Karpas-422 (cell line): ENCODE measurements around the gene APMAP. TPM values are rescaled to one million over a fixed set of nuclear protein-coding genes. Genes with fewer than 3 reads are reported as not detected.
"Not testable (repeated sequence)": the region's sequence is repeated elsewhere in the genome, so short reads cannot be mapped to it uniquely, and the experiment has no call there.

ENCODE experiments used
- DNase-seq: peaks from one replicate; pipeline ENCODE4 v3.0.0-alpha.2; 2015
- H2AFZ ChIP-seq: fragments of 200-600 bp; sonication (generic); 2 replicates; pipeline ENCODE4 v1.6.1; 2014; ENCODE audit warnings: antibody characterized with exemption, low read length, mixed read lengths
- H3K27ac ChIP-seq: fragments of 200-600 bp; sonication (generic); 2 replicates; pipeline ENCODE4 v1.5.1; 2014; ENCODE audit warnings: mild to moderate bottlenecking, low read length, moderate library complexity
- H3K27me3 ChIP-seq: fragments of 200-600 bp; sonication (generic); 2 replicates; pipeline ENCODE4 v1.6.1; 2014; ENCODE audit warnings: low read length, mixed read lengths
- H3K36me3 ChIP-seq: fragments of 200-600 bp; sonication (generic); 2 replicates; pipeline ENCODE4 v1.6.1; 2014; ENCODE audit warnings: low read length, mixed read lengths; ENCODE audit not compliant: insufficient read depth
- H3K4me1 ChIP-seq: fragments of 200-600 bp; sonication (generic); 2 replicates; pipeline ENCODE4 v1.6.1; 2014; ENCODE audit warnings: mild to moderate bottlenecking, low read length, mixed read lengths
- H3K4me2 ChIP-seq: fragments of 200-600 bp; sonication (generic); 2 replicates; pipeline ENCODE4 v1.6.1; 2014; ENCODE audit warnings: low read length, low read depth, mild to moderate bottlenecking; ENCODE audit not compliant: poor library complexity, severe bottlenecking
- H3K4me3 ChIP-seq: fragments of 200-600 bp; sonication (generic); 2 replicates; pipeline ENCODE4 v1.5.1; 2014; ENCODE audit warnings: mild to moderate bottlenecking, antibody characterized with exemption, low read length, mixed read lengths
- H3K79me2 ChIP-seq: fragments of 200-600 bp; sonication (generic); 2 replicates; pipeline ENCODE4 v1.6.1; 2014; ENCODE audit warnings: mild to moderate bottlenecking, low read length, mixed read lengths
- H3K9ac ChIP-seq: fragments of 200-600 bp; sonication (generic); 2 replicates; pipeline ENCODE4 v1.6.0; 2014; ENCODE audit warnings: low read length
- H3K9me2 ChIP-seq: fragments of 200-600 bp; sonication (generic), shearing (Covaris generic); replicated peaks from 2 replicates; pipeline ENCODE4 v1.6.0; 2014; ENCODE audit warnings: mild to moderate bottlenecking, low read length, moderate library complexity; ENCODE audit not compliant: insufficient read depth
- H3K9me3 ChIP-seq: fragments of 300-700, 200-600 bp; sonication (generic); 2 replicates; pipeline ENCODE4 v1.6.1; 2014; ENCODE audit warnings: low read length, mixed read lengths
- H4K20me1 ChIP-seq: fragments of 200-600 bp; sonication (generic); 2 replicates; pipeline ENCODE4 v1.6.1; 2014; ENCODE audit warnings: mild to moderate bottlenecking, antibody characterized with exemption, low read length, low read depth; ENCODE audit not compliant: insufficient read depth
- total RNA-seq: library from RNA; depleted of rRNA; stranded (reverse); fragments of >200 nt; shearing (Covaris generic); gene quantifications from 2 replicates; pipeline ENCODE4 v1.2.3, GENCODE V29; 2014; ENCODE audit warnings: low replicate concordance

The APMAP gene
- total RNA-seq, 1 experiment from 2014 or later: 35.6 TPM

- not testable (repeated sequence) for H3K4me2 ChIP-seq, H3K79me2 ChIP-seq, H3K9ac ChIP-seq, H3K9me2 ChIP-seq, H2AFZ ChIP-seq, H3K36me3 ChIP-seq, DNase-seq, H3K4me3 ChIP-seq, H3K9me3 ChIP-seq, H3K27me3 ChIP-seq, H3K4me1 ChIP-seq, H3K27ac ChIP-seq, H4K20me1 ChIP-seq
These were observed 62.5 kb downstream of the APMAP start for GRCh38 chr20:24929867-24930723.

- DNase-seq, H3K9me3 ChIP-seq, H3K4me2 ChIP-seq: not testable (repeated sequence)
These were observed 63.3 kb downstream of the APMAP start for GRCh38 chr20:24929259-24929658.

GRCh38 chr20:24920706-24921105 lies 71.8 kb downstream of the APMAP start:
- H4K20me1 ChIP-seq, H3K9ac ChIP-seq, H3K36me3 ChIP-seq, H2AFZ ChIP-seq, H3K9me3 ChIP-seq, H3K4me3 ChIP-seq, H3K4me1 ChIP-seq, H3K27ac ChIP-seq, H3K9me2 ChIP-seq, H3K79me2 ChIP-seq, DNase-seq, H3K27me3 ChIP-seq, H3K4me2 ChIP-seq: not testable (repeated sequence)

More at GRCh38 chr20:24929259-24929658, 63.3 kb downstream of the APMAP start:
- not testable (repeated sequence) for H3K9ac ChIP-seq, H3K27ac ChIP-seq, H4K20me1 ChIP-seq, H3K4me3 ChIP-seq, H3K4me1 ChIP-seq, H3K27me3 ChIP-seq, H2AFZ ChIP-seq, H3K79me2 ChIP-seq, H3K9me2 ChIP-seq, H3K36me3 ChIP-seq

GRCh38 chr20:24919665-24920064 lies 72.9 kb downstream of the APMAP start:
- H3K4me1 ChIP-seq, H3K27ac ChIP-seq, H3K9me2 ChIP-seq, H3K36me3 ChIP-seq, DNase-seq, H2AFZ ChIP-seq, H3K9me3 ChIP-seq, H4K20me1 ChIP-seq, H3K79me2 ChIP-seq, H3K27me3 ChIP-seq, H3K4me3 ChIP-seq, H3K9ac ChIP-seq, H3K4me2 ChIP-seq: not testable (repeated sequence)

GRCh38 chr20:24918579-24919566 lies 73.7 kb downstream of the APMAP start:
- no peak overlapping the region for H3K27ac ChIP-seq
- DNase-seq: no peak
- no peak overlapping the region for H3K4me3 ChIP-seq
- H4K20me1 ChIP-seq: no peaks in the 10 kb centered on the region
- no peaks in the 10 kb centered on the region for H3K27me3 ChIP-seq
- no peaks in the 10 kb centered on the region for H3K9me3 ChIP-seq
- H3K9ac ChIP-seq: no peak overlapping the region
- H3K9me2 ChIP-seq: no peaks in the 10 kb centered on the region
- no peak overlapping the region for H3K4me2 ChIP-seq
- H3K4me1 ChIP-seq: peaks cover 4% of the 10 kb centered on the region
- H3K79me2 ChIP-seq: no peaks in the 10 kb centered on the region
- H2AFZ ChIP-seq: no peak overlapping the region
- no peaks in the 10 kb centered on the region for H3K36me3 ChIP-seq

GRCh38 chr20:24917797-24918578 lies 74.6 kb downstream of the APMAP start:
- no peak overlapping the region for H3K4me3 ChIP-seq
- H3K9me3 ChIP-seq: no peaks in the 10 kb centered on the region
- H3K27me3 ChIP-seq: no peaks in the 10 kb centered on the region
- H3K4me2 ChIP-seq: no peak overlapping the region
- no peaks in the 10 kb centered on the region for H3K36me3 ChIP-seq
- peaks cover 4% of the 10 kb centered on the region for H3K4me1 ChIP-seq
- H3K9me2 ChIP-seq: no peaks in the 10 kb centered on the region
- no peaks in the 10 kb centered on the region for H3K79me2 ChIP-seq
- DNase-seq: peak; percentile 82
- no peak overlapping the region for H3K9ac ChIP-seq
- no peaks in the 10 kb centered on the region for H4K20me1 ChIP-seq
- no peak overlapping the region for H3K27ac ChIP-seq
- H2AFZ ChIP-seq: no peak overlapping the region

- H3K27me3 ChIP-seq: no peaks in the 10 kb centered on the region
- no peak for DNase-seq
- no peaks in the 10 kb centered on the region for H4K20me1 ChIP-seq
- no peak overlapping the region for H3K27ac ChIP-seq
- H3K4me3 ChIP-seq: no peak overlapping the region
- H3K4me1 ChIP-seq: peaks cover 4% of the 10 kb centered on the region
- no peaks in the 10 kb centered on the region for H3K9me2 ChIP-seq
- H3K79me2 ChIP-seq: no peaks in the 10 kb centered on the region
- no peaks in the 10 kb centered on the region for H3K36me3 ChIP-seq
- no peak overlapping the region for H3K4me2 ChIP-seq
- no peak overlapping the region for H3K9ac ChIP-seq
- no peak overlapping the region for H2AFZ ChIP-seq
- no peaks in the 10 kb centered on the region for H3K9me3 ChIP-seq
These were observed 75.5 kb downstream of the APMAP start for GRCh38 chr20:24917056-24917455.
